ENCODE results near the gene GUK1.
A peak's percentile ranks its signal among the peaks of the same experiment; 100 is the strongest.

GUK1 gene

DNA sequence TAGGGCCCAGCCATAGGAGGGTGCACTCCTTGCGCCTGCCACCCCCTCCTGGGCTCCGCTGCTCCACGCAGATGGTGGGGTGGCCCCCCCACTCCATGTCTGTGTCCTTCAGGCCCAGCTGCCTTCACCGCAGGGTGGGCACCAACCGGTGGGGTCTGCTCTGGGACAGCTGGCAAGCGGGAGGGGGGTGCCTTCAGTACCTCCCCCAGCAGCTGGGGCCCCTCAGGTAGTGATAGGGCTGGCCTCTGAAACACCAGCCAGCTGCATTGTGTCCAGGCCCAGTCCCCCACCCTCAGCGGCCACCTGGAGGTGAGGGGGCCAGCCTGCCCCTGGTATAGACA is 10.0 kb downstream of the GUK1 start:
- DNase-seq (ENCODE audit: low spot score) = no peak

GRCh38 chr1:228150461-228151179 is 10.5 kb downstream of the GUK1 start:
- DNase-seq (ENCODE audit: low spot score) = peak; percentile 77

- peak; percentile 31 for DNase-seq (ENCODE audit: low spot score)
Measured at GRCh38 chr1:228151180-228151925, 11.3 kb downstream of the GUK1 start.

DNA sequence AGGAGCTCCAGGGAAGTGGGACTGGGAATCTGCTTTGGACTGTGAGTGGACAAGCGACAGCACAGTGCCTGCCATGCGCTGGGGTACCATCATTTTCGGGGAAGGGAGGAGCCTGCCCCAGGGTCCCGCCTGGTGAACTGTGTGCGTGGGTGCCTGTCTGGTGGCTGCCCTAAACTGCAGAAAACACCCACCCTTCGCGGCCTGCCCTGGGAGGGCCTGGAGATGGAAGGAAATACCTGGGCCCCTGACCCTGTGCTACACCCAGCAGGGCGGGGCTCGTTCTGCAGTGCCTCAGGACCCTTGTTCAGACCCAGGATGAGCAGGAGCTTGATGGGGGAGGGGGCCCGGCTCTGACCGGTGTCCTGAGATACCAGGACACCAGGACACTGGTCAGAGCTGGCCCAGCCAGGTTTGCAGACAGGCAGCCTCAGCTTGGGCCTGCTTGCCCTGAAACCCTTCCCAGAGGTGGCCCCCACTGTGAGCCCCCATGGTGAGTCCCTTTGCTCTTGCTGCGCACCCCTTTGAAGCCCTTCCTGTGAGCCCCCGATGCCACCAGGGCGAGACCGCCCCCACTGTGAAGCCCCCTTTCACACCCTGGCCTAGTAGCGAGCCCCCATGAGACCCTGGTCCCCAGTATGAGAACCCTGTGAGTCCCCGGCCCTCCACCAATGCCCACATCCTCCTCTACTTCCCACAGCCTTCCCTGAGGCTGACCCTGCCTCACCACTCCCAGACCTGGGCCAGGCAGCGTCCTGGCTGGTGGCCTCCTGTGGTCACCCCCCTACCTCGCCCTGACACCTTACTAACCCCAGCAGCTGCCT is 12.2 kb downstream of the GUK1 start:
- no peak for DNase-seq (ENCODE audit: low spot score)

DNA sequence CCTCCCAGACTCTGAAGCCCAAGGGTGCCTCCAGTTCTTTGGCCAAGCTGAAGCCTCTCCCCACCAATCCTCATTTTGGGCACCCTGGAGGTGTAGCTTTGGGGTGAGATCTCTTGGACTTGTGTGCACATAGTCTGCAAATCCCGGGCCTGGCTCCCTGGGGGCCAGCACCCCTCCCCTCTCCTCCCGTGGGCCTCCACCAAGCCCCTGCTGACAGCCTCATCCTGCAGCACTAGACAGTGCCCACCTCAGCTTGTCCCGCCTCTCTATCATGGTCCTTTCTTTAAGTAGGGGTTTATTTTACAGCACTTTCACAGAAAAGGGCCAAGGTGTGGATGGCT is 12.8 kb downstream of the GUK1 start:
- no peak for DNase-seq (ENCODE audit: low spot score)

GRCh38 chr1:228154021-228154669 is 14.1 kb downstream of the GUK1 start:
- no peak for DNase-seq (ENCODE audit: low spot score)

GRCh38 chr1:228154670-228155571 is 14.8 kb downstream of the GUK1 start:
- DNase-seq (ENCODE audit: low spot score) = no peak

- DNase-seq (ENCODE audit: low spot score) = no peak
Measured at GRCh38 chr1:228155596-228156514, 15.8 kb downstream of the GUK1 start.

- no peak for DNase-seq (ENCODE audit: low spot score)
Measured at GRCh38 chr1:228156515-228156881, 16.4 kb downstream of the GUK1 start.

- no peak for DNase-seq (ENCODE audit: low spot score)
Measured at GRCh38 chr1:228156941-228157728, 17.1 kb downstream of the GUK1 start.

DNA sequence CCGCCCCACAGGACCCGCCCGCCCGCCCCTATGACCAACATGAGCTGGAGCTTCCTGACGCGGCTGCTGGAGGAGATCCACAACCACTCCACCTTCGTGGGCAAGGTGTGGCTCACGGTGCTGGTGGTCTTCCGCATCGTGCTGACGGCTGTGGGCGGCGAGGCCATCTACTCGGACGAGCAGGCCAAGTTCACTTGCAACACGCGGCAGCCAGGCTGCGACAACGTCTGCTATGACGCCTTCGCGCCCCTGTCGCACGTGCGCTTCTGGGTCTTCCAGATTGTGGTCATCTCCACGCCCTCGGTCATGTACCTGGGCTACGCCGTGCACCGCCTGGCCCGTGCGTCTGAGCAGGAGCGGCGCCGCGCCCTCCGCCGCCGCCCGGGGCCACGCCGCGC is 17.6 kb downstream of the GUK1 start:
- no peak for DNase-seq (ENCODE audit: low spot score)

GRCh38 chr1:228158151-228159007 is 18.3 kb downstream of the GUK1 start:
- DNase-seq (ENCODE audit: low spot score) = no peak

DNA sequence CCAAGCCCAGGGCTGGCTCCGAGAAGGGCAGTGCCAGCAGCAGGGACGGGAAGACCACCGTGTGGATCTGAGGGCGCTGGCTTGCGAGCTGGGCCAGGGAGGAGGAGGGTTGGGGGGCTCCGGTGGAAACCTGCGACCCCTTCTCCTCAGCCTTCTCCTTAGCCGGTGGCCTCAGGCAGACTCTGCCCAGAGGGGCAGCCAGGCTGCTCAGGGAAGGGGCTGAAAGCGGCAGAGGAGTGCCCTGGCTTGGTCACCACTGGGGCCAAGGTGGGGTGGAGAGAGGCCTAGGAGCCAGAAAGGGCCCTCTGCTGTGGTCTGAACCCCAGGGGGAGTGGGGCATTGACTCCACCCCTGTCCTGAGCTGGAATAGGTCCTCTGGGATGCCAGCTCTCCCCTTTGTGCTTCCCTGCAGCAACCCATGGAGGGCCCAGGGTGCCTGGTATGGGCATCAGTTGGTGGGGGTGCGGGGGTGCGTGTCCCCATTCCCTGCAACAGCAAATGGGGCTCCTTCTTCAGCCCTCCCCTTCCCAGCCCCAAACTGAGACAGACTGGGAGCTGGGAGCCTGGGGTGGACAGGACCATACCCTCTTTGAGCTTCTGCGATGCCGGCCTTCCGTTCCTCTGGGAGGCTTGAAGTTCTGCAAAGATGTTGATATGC is 19.1 kb downstream of the GUK1 start:
- DNase-seq (ENCODE audit: low spot score) = no peak

DNA sequence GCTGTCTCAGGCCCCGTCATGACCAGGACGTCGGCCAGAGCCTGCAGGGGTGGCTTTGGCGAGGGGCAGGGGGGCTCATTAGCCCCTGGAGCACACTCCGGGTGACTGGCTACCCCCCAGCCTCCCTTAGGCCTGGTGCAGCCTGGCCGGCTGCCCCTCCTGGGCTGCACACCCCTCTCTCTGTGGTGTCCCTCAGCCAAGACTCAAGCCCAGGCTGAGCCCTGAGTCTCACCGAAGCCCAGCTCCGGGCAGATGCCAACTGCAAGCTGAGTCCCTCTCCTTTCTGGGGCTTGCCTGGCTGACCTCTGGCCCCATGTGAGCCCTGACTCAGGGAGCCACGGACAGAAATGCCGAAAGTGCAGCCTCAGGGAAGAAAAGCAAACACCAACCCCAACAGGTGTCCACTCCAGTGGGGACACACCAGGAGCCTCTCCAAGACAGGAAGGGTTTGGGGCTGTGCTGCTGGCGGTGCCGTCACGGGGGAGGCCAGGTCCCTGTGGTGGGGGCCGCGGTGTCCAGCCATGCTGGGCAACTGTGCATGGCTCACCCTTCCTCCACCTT is 20.2 kb downstream of the GUK1 start:
- DNase-seq (ENCODE audit: low spot score) = no peak

DNA sequence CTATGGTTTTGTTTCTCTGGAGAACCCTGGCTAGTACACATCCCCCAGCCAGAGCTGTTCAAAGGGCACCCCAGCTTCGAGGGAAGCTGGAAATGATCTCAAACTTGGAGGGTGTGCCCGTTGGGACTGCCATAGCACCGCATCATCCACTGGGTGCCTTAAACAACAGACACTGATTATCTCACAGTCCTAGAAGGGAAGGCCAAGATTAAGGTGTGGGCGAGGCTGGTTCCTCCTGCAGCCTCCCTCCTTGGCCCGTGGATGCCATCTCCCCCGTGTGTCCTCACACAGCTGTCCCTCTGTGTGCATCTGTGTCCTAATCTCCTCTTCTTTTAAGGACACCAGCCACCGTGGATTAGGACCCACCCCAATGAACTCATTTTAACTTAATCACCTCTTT is 21.3 kb downstream of the GUK1 start:
- DNase-seq (ENCODE audit: low spot score) = no peak

- no peak for DNase-seq (ENCODE audit: low spot score)
Measured at GRCh38 chr1:228161866-228162265, 21.8 kb downstream of the GUK1 start.

- no peak for DNase-seq (ENCODE audit: low spot score)
Measured at GRCh38 chr1:228162286-228163006, 22.4 kb downstream of the GUK1 start.
